A673 (cell line): Measurements from ENCODE around the gene DISP3.

Experiments used
- EZH2 ChIP-seq: fragments of 200-600 bp; sonication (generic); IDR thresholded peaks from 2 replicates; pipeline ENCODE4 v1.6.1; 2017; ENCODE audit warnings: borderline replicate concordance, low read depth, mild to moderate bottlenecking, mixed read lengths, antibody characterized with exemption, low read length; ENCODE audit not compliant: poor library complexity, severe bottlenecking
- TF ChIP-seq, protein P1 (sequence below): fragments of 300-800, 200-600 bp; sonication (generic); conservative IDR thresholded peaks from 2 replicates; pipeline ENCODE4 v1.5.1; 2017; ENCODE audit warnings: low read depth, mild to moderate bottlenecking, antibody characterized with exemption, low read length, moderate library complexity, mixed read lengths

DNA sequence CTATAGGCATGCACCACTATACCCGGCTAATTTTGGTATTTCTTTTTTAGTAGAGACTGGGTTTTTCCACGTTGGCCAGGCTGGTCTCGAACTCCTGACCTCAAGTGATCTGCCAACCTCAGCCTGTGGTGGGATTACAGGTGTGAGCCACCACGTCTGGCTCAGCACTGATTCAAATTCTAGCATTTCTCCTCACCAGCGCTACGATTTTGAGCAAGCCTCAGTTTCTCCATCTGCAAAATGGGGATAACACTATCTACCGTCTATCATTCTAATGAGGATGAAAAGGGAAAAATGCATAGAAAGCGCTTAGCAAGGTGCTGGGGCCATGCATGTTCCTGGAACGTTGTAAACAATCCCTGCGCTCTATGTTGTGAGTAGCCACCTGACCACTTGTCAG, 49.0 kb upstream of the DISP3 start:
- TF ChIP-seq, protein P1, sequence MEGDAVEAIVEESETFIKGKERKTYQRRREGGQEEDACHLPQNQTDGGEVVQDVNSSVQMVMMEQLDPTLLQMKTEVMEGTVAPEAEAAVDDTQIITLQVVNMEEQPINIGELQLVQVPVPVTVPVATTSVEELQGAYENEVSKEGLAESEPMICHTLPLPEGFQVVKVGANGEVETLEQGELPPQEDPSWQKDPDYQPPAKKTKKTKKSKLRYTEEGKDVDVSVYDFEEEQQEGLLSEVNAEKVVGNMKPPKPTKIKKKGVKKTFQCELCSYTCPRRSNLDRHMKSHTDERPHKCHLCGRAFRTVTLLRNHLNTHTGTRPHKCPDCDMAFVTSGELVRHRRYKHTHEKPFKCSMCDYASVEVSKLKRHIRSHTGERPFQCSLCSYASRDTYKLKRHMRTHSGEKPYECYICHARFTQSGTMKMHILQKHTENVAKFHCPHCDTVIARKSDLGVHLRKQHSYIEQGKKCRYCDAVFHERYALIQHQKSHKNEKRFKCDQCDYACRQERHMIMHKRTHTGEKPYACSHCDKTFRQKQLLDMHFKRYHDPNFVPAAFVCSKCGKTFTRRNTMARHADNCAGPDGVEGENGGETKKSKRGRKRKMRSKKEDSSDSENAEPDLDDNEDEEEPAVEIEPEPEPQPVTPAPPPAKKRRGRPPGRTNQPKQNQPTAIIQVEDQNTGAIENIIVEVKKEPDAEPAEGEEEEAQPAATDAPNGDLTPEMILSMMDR = no peak
- no peak for TF ChIP-seq EZH2
